Middle frontal gyrus (tissue), 1 donor: ENCODE data around the gene MAP7.

ENCODE experiments used
- DNase-seq: peaks from one replicate; pipeline ENCODE4 v3.0.0-alpha.2; 2015; ENCODE audit warnings: low spot score; ENCODE audit errors: extremely low spot score

The MAP7 gene

DNA sequence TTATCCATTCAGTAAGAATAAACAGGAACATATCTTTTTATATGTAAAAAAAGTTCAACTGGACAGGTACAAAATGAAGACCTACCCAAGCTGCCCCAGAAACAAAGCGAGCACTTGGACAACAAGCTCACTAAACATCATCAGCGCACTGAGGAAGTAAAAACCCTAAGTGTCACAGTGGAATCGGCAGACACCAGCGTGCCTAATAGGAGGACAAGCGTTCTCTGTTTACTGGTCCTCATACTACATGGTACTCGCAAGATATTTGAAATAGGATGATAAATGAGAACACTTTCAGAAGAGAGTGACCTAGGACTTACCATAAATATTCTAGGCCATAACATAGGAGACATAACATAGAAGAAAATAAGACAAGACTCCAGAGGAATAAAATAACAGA, 18.2 kb downstream of the MAP7 start:
- no peak for DNase-seq

DNA sequence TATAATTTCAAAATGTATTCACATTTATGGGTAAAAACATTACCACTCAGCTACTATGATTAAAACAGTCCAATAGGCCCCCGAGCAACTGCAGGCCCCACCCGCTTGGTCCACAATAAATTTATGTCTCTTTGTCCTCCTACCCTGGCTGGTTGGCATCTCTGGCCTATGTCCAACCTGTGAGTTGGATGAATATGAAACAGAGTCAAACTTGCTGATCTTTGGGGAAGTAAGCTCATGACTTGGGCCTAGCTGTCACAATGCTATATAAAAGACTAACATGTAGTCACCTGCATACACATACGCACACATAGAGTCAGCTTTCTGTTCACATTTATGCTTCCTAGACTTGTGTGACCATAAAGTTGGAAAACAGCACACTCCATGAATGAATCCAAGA, 20.5 kb downstream of the MAP7 start:
- no peak for DNase-seq

DNA sequence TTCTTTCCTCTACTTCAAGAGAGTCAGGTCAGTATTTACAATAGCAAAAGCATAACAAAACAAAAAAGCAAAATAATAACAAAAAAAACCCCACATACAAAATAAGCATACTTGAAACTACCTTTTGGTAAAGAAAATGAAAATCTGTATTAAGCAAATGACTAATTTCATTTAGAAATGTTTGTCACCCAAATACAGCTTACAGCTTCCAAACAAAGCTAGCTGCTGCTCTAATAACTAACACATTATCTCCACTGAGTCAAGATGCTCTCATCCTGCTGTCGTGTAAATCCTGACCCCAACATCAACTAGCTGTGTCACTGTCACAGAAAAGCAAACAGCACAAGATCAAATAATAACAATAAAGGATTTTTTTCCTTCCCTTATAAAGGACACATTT, 21.7 kb downstream of the MAP7 start:
- DNase-seq = no peak

DNA sequence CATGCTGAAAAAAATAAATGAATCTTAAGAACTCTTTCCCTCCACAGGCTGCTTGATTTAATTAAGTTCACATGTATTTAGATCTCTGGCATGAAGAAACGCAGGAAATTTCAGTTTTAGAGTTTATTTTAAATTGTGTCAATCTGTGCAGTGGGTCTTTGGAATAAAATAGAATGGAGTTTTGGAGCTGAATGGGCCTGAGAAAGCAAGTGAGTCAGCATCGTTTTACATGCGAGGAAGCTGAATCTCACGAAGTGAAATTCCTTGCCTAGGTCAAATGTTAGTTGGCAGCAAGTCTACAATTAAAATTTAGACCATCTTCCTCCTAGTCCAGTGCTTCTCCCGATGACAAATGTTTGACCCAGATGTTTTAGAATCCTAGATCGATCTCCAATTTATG, 22.4 kb downstream of the MAP7 start:
- DNase-seq = no peak

DNA sequence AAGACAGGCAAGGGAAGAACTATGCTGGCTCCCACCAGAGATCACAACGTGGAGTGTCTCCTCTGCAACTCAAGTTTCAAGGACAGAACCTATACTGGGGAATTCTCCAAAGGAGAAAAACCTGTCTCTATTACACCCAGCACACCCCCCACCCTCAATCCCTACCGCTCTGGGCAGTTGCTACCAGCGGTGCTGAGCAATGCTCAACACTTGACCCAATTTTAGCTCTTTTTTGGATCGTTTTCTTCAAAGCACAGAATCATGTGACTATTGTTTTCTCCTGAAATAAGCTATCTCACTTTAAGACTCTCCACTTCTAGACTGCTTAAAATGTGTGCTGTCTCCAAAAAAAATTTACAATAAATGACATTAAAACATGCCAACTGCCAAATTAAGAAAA, 23.3 kb downstream of the MAP7 start:
- no peak for DNase-seq

DNA sequence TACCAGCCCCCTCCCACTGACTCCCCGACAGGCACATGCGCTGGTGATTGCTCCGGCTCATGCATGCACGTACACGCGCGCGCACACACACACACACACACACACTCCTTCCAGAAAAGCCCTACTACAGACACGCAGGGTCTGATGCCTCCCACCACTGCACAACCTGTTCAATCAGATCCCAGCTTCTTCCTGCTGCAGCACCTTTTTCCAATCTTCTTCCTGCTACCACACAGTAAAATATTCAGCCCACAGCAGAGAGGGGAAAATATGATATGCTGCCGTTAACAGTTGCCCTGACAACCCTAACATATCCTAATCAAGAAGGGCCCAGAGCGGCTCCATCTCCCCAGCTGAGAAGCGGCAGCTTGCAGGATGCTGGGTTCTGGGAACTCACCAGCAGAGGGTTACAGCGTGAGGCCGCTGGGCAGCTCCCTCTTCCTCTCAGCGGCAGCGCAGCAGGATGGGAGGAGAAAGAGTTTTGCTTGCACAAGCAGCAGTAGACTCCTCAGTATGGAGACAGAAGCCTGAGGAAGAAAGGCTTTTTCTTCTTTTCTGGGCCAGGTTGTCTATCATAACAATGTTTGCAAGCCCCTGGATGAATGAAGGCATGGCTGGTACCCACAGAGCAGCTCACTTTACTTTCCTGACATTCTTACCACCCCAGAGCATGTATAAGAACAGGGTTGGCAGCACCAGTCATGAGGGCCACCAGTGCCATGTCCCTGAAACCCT, 23.9 kb downstream of the MAP7 start:
- DNase-seq = peak; percentile 73

DNA sequence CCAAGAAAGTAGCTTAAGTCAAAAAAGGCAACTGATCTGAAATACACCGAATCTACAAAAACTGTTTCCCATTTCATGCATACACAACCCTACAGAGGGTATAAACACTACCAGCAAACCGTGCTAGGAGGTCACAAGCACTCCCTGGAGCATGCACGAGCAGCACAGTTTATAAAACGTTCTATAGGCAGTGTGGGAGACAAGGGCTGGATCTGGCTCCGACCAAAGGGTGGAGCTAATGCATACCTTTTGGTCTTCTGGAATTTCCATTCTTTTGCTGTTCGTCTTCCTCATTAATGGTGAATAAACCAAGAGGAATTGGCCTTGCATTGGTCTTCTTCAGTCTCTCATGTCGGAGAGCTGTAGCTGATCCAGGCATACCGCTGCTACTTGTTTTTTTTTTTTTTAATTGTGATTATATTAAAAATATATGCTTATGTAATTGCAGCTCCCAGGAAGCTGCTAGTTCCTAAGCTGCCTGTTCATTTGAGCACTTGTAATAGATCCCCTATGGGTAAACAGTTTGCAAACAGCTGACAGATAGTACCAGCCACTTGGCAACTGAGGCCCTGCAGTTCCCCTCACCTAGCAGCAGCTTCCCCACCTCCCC, 24.5 kb downstream of the MAP7 start:
- DNase-seq = peak; percentile 50

DNA sequence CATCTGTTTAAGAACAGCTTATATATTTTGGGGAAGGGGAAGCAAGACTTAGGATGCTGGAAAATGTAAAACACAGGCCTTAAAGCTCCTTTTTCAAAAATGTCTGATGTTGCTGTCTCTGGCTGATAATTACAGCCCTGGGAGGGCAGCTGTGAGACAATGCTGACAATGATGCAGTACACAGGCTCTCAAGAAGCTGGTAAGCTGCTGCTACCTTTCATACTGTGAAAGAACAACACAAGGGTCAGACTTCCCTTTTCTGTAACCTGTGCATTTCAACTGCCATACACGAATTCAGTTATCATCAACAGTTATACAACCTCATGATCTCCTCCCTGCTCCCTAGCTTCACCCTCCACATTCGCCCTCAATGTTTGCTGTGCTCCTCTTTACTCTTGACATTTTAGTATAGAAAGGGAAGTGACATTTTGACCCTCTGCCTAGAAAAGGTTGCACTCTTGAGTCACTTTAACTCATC, 25.2 kb downstream of the MAP7 start:
- peak; percentile 60 for DNase-seq

DNA sequence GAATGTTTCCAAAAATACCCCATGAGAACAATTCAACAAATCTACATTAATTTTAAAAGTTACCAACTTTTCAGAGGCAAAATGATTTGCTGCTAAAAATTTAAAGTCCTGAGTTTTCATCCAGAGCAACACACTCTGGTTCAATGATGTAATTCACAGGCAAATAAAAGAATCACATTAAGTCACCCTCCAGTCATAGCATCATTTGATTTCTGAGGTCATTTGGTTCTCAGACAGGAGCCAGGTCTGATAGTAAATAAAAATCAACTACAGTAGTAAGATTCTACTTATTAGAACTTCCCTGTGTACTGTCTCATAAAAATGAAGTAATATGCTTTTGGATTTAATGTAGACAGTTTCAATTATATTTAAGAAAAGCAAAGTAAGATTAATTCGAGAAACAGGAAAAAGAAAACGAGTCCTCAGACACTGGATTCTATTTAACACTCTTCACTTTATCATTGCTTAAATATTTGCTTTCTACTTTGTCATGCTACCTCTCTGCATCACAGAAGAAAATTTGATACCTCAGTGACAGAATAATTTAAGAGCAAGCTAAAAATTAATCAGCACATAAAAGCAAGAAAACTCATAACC, 25.8 kb downstream of the MAP7 start:
- DNase-seq = no peak

DNA sequence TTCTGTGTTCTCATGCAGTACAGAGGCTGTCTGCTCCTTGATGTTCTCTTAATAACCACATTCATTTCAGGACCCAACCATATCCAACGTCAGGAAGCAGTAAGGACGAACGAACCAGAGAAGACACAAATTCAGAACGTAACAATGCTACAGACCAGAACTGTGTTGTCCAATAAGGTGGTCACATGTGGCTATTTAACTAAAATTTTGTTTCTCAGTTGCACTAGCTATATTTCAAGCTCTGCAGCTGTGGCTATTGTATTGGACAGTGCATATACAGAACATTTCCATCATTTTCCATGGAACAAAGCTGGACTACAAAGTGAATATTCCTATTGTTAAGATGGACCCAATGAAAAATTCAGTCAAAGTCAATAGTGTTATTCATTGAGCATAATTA, 27.0 kb downstream of the MAP7 start:
- no peak for DNase-seq

DNA sequence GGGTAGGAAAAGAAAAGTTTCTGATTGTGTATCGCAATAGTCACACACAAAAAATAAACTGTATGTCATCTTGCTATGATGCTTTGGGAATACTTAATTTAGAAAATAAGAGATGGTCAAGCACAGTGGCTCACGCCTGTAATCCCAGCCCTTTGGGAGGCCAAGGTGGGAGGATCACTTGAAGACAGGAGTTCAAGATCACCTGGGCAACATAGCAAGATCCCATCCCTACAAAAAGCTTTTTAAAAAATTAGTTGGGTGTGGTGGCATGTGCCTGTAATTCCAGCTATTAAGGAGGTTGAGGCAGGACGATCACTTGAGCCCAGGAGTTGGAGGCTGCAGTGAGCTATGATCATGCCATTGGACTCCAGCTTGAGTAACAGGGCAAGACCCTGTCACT, 27.6 kb downstream of the MAP7 start:
- no peak for DNase-seq

DNA sequence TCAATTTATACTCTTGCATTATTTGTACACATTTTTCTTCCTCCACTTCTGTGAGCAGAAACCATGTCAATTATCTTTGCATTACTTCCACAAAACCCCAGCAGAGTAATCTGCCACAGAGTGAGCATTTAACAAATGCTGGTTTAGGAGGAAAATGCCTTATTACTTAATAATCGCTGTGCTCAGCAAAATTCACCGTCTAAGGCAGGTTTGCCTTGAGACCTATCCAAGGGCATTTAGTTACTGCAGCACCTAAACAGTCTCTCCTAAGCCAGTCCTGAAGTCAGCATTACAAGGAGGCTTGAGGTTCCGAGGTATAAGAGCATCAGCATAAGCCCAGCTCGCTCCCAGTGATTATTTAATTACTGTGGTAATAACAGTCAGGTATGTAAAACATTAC, 28.3 kb downstream of the MAP7 start:
- no peak for DNase-seq

DNA sequence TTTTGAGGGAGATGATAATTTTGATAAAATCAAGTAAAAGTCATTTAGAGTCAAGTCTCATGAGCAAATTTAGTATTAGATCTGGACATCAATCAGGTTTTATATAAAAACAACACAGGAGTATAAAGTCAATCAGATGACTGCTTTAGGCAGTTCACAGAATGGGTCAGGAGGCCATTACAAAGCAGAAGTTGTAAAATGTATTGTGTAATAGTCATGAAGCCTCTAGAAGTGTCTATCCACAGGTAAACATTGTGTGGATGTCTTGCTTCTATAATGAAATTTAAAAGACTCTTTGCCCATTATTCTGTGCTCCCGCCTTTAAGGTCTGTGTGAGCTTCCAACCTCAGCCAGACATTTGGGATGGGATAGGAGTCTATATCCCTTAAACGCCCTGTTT, 28.8 kb downstream of the MAP7 start:
- DNase-seq = no peak

DNA sequence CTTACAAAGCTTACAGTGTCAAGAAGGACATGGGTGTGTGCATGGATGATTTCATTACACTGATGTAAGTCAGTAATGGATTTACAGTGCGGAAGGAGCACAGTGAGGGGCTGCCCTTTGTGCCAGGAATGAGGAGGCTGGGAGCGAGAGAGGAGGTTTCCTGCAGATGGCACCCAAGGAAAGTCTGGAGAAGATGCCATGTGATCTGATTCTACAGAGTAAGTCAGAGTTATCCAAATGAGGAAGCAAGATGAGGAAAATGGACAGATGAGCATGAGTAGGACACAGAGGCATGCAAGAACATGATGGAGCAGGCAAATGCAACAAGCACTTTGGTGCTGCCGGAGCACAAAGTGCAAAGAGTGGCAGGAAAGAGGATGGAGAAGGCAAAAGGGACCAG, 29.7 kb downstream of the MAP7 start:
- DNase-seq = no peak

DNA sequence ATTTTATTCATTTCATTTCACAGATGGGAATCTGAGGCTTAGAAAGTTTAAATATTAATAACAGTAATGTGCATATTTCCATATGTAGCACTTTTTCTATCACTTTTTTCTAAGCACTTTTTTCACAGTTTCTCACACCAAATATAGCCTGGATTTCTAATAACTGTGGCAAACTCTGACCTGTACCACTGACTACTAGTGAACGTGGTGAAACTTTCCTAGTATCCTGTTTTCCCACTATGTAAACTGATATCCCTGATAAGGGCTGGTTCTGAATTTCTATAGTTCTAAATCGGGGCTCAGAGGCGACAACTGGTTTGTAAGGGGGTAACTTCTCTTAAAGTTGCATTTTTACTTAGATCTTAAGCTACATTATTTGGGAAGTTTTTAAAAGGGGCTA, 32.6 kb downstream of the MAP7 start:
- no peak for DNase-seq

DNA sequence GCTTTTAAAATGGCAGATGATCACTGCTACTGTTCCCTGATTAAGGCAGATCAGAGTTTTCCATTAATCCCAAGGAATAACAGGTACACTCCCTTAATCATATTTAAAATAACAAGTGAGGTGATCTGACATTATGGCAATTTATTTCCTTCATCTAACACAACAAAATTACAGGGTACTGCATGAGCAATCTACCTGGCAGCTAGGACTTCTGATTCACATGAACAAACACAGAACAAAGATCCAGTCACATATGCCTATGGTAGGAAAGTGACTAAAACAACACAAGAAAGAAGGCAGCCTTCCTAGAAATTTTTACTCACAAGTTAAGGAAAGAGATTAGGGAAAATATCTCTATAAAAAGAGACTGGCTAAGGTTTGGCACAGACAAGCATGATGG, 33.2 kb downstream of the MAP7 start:
- DNase-seq = no peak

DNA sequence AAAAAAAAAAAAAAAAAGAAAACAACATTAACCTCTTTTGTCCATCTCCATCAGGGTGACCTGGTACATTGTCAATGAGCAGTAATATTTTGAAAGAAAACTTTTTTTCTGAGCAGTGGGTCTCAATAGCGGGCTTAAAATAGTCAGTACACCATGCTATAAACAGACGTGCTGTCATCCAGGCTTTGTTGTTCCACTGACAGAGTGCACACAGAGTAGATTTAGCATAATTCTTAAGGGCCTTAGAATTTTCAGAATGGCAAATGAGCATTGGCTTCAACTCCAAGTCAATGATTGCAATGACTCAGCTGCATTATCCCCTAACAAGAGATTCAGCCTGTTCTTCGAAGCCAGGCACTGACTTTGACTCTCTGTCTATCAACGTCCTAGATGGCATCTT, 35.6 kb downstream of the MAP7 start:
- no peak for DNase-seq

DNA sequence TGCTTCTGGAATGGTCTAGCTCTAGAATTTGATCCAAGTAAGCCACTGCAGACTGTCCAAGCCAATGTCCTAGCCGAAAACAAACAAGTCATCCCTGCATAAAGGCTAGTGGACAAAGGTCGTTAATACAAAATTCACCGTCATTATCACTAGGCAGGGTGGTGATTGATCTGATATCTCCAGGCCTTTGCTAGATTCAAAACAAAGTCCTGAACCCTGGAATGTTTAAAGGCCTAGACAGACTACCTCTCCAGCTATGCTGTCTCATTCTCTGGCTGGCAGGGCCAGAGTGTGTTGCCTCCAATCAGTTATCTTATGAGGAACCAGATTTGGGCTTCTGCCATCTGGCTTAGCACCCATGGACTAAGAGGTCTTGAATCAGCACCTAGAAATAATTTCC, 38.3 kb downstream of the MAP7 start:
- DNase-seq = no peak

DNA sequence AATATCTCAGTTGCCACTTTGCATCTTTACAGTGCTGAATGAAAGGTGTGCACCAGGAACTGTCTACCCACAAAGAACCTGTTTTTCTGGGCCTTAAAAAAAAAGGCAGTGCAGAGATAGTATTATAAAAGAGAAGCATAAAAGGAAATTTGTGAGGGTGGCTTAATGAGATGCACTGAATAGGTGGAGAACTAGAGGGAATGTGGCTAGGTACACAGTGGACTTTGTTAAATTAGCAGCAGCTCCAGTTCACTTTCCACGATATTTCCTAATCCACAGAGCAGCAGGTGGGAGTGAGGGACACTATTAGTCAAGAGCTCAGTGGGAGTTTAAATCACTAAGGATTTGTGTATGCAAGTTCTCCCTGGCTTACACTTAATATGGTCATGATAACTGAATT, 38.8 kb downstream of the MAP7 start:
- DNase-seq = no peak

DNA sequence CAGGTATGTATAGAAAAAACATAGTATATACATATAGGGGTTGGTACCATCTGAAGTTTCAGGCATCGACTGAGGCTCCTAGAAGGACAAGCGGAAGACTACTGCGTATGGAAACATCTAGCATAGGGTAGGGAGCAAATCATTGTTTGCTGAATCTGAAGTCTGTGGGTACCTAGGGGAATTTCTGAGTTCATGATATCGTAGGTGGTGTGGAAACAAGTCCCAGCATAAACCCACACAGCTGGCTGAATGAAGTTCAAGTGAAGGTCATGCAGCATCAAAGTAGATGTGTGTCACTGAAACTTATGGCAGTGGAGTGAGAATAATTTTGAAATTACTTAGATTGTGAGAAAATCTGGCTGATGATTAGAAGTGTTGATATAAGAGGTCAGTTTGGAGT, 39.4 kb downstream of the MAP7 start:
- DNase-seq = no peak

DNA sequence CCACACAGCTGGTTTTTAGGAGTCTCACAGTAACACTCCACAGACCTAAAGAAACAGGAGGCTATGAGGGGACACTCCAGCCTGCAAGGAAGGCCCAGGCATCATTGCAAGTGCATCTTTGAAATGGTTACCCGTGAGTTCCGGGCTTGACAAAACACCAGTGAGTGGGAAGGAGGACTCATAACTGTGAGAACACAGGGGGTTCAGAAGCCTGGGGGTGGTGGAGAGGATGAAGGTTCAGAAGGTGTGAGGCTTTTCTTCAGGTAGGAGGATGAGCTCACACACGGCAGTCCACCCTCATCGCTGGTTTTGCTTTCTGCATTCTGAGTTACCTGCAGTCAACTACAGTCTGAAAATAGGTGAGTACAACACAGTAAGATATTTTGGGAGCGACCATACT, 39.9 kb downstream of the MAP7 start:
- no peak for DNase-seq

DNA sequence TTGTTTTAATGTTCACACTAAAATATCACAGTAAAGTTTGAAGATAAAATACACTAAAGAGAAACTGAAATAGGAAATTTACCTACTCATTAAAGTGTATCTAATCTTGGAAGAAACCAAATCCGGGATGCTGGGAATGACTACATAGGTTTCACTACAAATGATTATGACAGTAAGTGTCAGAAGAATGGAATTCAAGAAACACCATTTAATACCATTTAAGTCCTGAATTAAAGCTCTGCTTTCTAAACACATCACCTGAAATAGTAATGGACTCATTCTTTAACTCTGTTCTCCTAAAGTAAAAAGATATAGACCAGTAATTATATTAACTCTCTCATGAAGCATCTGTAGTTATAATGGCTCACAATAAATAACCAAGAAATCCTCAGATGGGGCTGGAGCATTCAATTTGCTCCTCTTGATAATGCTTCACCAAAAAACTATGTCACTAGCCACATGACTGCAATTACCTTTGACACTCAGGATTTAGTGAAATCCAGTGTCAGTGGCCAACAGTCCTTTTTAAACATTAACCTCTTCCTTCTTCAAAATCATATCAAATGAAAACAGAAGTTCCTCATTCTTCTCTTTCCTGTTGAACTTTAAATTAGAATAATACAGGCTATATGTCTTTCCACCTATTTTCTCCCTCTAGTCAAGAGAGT, 41.4 kb downstream of the MAP7 start:
- no peak for DNase-seq
